Cerebellar nuclear complex (tissue), 1 donor: ENCODE data around the gene TUBA8.
"Not testable (repeated sequence)": the region's sequence is repeated elsewhere in the genome, so short reads cannot be mapped to it uniquely, and the experiment has no call there.

Experiments
- DNase-seq, 2 experiments: peaks; one replicate each; lab custom pipeline; 2025; lab: John Stamatoyannopoulos, UW

Gene TUBA8

DNA sequence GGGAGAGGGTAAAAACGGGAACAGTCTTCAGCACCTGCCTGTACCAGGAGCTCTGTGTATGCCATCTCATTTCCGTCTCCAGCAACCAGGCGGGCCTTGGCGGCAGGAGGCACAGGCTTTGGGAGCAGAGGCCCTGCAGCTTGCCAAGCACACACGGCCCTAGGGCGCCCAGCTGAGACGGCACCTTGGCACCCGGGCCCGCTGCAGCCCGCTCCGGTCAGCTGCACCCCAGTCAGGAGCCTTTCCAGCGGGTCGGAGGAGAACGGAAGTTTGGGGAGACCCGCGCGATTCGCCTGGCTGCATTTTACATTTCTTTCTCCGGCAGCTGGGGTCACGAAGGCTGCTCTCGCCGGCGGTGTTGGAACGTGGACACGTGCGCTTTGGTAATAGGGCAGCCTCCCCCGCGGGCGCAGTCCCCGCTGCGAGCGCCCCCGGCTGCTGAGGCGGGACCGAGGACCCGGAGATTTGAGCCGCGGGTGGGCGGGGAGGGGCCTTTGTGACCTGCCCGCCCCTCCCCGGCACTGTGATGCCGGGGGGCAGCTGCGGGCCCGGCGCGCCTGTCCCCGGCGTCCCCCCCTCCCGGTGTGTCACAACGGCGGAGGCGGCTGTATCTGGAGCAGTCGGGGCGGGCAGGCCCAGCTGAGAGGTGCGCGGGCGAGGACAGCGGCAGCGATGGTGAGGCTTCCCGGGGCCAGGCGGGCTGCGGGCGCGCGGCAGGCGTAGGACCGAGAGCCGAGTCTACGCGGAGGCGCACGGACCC is at the start of gene TUBA8:
TUBA8 (plus strand) TSS at position 616 of the 760 bp plus-strand sequence; CDS start at position 673, 57 bp downstream.
- no peak for DNase-seq

DNA sequence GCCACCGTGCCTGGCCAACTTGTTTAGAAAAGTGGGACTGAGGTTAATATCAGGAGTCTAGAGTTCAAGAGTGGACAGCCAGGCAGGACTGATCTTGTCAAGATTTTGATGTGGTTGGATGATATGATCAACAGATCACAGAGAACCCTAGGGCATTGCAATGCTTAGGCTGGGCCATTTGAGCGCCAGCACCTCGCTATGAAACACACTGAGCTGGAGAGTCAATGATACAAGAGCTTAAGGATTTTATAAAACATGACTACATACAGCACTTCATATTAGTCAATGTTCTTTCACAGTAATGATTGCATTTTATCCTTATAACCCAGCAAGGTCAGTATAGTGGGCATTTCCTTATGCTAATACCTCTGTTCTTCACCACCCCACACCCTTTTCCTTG is 48.2 kb upstream of the TUBA8 start:
- no peak for DNase-seq

DNA sequence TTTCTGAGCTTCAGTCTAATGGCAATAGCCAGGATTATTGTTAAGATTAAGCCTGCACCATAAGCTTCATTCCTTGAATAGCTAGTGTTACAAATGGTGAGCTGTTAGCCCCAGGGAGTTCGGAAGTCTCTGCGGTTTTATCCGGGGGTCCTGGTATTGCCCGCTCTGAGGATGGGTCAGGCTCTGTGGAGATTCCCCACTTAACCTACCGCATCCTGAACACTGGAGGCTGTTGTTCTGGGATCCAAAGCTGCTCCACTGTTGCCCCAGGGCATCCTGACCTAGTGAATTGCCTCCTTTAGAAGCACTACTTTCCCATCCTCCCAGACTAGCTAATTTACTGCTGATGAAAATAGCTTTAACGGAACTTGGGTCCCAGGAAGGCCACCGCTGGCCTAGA is 47.3 kb upstream of the TUBA8 start:
- DNase-seq: no peak

- not testable (repeated sequence) for DNase-seq
Observed at GRCh38 chr22:18063715-18064114, 46.9 kb upstream of the TUBA8 start.

DNA sequence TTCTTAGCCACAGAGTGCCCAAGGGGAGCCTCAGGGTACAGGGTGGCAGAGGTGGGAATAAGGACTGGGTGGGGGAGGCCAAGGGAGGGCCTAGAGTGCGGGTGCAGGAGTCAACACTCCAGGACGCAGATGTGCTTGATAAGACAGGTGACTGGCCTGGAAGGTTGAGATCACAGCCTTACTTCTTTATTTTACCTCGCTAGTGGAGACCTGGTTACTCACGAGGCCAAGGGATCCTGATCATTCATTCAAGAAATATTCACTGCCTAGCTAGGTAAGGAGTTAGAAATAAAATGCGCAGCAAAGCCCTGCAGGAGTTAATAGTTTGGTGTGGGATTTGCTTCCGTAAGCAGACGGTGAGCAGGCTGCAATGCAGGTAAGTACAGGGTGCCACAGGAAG is 46.0 kb upstream of the TUBA8 start:
- no peak for DNase-seq

GRCh38 chr22:18065256-18065655 is 45.4 kb upstream of the TUBA8 start:
- no peak for DNase-seq

DNA sequence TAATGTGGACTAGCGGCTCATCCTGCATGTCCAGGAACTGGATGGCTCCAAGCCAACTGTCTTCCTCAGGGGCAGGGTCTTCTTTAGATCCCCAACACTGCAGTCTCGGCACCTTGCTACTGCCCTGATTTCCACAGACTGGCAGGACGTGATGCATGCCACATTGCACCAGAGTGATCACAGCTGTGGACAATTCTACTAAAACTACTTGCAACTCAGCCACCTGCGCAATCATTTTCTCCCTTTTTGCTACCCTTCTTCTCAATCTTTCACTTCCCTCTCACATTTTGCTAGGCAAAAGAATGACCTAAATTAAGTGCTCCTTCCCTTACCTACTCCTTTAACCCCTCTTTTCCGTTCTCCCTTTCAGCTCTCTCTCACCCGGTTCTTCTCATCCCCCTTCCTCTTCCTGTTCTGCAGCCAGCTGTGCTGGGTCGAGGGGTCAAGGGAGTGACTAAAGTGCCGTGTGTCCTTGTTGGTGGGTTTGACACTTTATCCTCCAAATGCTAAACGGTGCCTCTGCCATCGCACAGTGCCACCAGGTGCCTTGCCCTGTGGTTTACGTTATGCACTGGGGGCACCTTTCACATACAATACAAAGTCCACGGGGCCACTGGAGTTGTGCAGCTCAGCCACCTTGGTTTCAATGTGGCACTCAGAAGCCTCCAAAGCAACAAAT is 44.3 kb upstream of the TUBA8 start:
- DNase-seq: no peak

DNA sequence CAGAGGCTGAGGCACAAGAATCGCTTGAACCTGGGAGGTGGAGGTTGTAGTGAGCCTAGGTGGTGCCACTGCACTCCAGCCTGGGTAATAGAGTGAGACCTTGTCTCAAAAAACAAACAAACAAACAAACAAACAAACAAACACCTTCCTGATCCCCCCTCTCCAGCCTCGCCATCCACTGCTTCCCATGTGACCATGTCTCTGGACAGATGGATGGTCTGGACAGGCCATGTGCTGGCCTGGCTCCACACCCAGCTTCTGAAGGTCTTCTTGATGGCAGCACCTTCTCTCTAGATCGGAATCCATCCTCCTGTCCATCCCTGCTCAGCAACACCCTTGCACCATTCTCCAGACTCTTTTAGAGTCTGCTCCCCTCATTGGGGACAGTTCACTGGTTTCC is 43.5 kb upstream of the TUBA8 start:
- no peak for DNase-seq

- no peak for DNase-seq
Observed at GRCh38 chr22:18067548-18068341, 42.9 kb upstream of the TUBA8 start.

DNA sequence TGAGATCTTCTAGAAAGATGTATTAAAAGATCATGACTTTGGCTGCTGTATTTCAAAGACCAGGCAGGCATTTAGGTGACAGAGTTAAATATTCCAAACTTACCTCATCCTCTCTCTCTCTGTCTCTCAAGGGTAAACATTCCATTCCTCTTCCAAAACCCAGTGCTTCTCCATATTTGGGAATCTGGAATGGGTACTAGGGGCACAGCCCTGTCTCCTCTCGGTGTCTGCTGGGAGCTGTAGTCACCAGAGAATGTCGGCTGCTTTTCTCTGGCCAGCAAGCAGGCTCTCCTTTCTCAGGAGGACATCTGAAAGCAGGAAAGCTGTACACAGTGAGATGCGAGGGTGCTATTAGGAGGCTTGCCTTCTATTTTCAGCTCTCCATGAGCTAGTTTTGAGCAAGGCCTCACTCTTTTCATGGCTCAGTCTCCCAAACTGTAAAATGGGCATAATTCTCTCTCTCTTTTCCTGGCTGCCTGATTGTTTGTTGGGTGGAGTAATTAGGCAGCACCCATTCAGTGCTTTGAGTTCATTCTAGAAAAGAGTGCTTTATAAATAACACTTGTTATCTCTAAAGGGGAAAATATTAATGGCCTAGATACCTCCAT is 42.1 kb upstream of the TUBA8 start:
- no peak for DNase-seq

DNA sequence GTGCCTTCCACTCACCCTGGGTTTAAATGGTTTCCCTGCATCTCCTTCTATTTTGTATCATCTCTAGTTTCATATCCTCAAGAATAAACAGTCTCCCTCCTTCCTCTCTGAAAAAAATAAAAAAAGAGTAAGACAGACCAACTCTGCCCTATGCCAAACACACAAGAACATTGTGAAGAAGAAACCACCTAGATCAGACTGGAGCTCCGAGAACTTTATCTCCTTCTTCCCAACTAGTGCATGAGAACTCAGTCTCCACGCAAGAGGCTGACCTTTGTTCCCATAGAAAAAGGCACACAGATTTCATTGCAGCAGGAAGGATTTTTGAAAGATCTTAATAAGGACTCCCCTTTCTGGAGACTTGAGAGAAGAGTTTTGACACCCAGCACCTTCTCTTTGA is 41.6 kb upstream of the TUBA8 start:
- no peak for DNase-seq

DNA sequence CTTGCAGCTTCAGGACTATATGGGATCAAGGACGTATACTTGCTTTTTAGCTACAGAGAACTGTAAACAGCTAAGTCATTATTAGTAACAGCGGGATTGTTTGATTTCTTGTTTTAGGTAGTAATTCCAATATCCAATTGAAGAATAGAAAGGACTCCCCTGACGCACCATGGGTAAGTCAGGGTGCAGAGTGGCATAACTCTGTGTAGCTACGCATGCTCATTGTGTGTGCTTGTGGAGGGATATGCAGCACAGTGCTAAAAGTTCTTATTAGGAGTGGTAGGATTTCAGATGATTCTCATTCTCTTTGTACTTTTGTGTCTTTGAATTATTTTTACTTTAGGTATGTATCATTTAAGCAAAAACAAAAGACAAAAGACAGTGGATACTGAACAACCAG is 40.6 kb upstream of the TUBA8 start:
- no peak for DNase-seq

- no peak for DNase-seq
Observed at GRCh38 chr22:18070556-18071306, 39.9 kb upstream of the TUBA8 start.

GRCh38 chr22:18071307-18071967 is 39.2 kb upstream of the TUBA8 start:
- not testable (repeated sequence) for DNase-seq

DNA sequence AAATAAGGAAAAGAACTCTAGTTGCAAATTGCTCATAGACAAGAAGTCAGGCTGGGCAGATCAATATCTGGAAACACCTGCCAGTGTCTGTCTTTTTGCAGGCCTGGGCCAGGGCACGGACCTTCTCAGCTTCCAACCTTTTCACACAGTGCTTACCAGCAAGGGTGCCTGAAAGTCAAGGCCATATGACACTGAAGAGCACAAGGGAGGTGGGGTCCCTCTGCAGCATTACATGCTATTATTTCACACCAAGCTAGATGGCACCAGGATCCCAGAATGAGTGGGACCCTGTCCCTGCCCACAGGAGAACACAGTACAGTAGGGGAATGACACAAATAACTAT is 38.7 kb upstream of the TUBA8 start:
- DNase-seq: no peak

- DNase-seq: no peak
Observed at GRCh38 chr22:18073467-18073866, 37.1 kb upstream of the TUBA8 start.

- not testable (repeated sequence) for DNase-seq
Observed at GRCh38 chr22:18073927-18074326, 36.7 kb upstream of the TUBA8 start.

DNA sequence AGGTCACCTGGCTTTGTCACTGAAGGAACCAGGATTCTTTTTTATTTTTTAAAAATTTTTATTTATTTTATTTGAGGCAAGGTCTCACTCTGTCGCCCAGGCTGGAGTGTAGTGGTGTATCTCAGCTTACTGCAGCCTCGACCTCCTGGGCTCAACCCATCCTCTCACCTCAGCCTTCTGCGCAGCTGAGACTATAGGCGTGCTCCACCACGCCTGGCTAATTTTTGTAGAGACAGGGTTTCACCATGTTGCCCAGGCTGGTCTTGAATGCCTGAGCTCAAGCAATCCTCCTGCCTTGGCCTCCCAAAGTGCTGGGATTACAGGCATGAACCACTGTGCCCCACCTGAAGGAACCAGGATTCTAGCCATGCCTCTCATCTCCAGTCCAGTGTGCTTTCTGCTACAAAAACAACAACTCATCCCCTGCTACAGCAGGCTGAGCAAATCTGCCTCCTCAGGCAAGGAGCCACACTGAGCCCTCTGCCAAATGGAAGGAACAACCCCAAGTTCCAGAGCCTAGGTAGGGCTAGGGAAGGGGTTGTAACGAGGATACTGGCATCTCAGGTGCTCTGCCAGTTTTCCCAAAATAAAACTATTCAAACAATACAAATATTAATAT is 35.4 kb upstream of the TUBA8 start:
- peak in 1 of 2 experiments; percentile 51 for DNase-seq

GRCh38 chr22:18075720-18076497 is 34.7 kb upstream of the TUBA8 start:
- peak in 1 of 2 experiments; percentile 90 for DNase-seq

DNA sequence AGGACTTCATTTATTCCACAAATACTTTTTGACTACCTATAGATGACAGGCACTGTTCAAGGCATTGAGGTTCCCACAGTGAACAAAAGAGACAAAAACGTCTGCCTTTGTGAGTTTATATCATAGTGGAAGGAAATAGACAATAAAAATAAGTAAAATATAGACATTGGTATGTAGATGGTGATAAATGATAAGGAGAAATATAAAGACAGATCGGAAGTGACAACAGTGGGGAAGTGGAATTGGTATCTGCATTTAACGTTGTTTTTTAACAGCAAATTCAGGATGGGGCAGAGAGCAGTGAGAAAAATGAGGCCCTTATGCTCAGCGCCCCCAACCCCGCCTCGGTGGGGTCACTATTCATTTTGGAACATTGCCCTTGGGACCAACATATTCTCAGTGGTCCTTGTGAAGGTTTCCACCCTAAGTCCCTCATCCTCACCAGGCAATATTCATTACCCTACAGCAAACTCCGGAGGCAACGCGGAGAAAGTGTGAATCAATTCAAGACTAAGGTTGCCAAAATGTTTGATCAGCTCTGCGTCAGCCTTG is 33.4 kb upstream of the TUBA8 start:
- DNase-seq: no peak
